AG04449 (cell line): ENCODE measurements around the gene LRRC3C.
"Not testable (repeated sequence)": the region's sequence is repeated elsewhere in the genome, so short reads cannot be mapped to it uniquely, and the experiment has no call there.

Experiments
- CTCF ChIA-PET: fragments of 350-600 bp; formaldehyde crosslinking; extraction: SDS; loops from one replicate; lab custom pipeline; 2021; ENCODE audit warnings: antibody characterized with exemption; lab: Yijun Ruan, JAX
- POLR2A ChIA-PET: fragments of 400-600, 350-600 bp; formaldehyde crosslinking; extraction: SDS; loops from one replicate; lab custom pipeline; 2020; ENCODE audit warnings: antibody characterized with exemption, inconsistent platforms; lab: Yijun Ruan, JAX
- DNase-seq: peaks from one replicate; pipeline ENCODE4 v3.0.0-alpha.2; 2010; ENCODE audit warnings: low read depth, low spot score
- H3K4me3 ChIP-seq: 2 replicates; pipeline ENCODE4 v1.5.1; 2011; ENCODE audit warnings: low read depth, mild to moderate bottlenecking, control low read depth, low read length
- TF ChIP-seq, protein P1 (sequence below): IDR thresholded peaks from one replicate; pipeline ENCODE4 v1.5.1; 2011; ENCODE audit warnings: mild to moderate bottlenecking, moderate library complexity, low read length, control low read depth, inconsistent platforms; ENCODE audit not compliant: insufficient read depth; ENCODE audit errors: missing control alignments

The LRRC3C gene

DNA sequence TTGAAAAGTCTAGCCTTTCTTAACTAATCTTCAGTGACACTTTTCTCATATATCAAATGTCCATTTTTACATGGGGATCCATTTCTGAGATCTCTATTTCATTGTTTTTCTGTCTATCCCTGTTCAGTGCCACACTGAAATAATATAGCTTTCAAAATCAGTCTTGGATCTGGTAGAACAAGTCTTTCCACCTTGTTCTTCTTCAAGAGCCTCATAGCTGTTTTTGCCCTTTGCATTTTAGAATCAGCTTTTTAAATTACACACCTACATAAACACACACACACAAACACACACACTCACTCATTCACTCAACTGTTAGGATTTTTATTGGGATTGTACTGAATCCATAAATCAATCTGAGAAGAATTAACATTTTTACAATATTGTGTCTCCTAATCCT is 28.3 kb upstream of the LRRC3C start:
- DNase-seq = no peak
- POLR2A ChIA-PET = no interaction called here
- H3K4me3 ChIP-seq = no peak overlapping the region
- TF ChIP-seq, protein P1, sequence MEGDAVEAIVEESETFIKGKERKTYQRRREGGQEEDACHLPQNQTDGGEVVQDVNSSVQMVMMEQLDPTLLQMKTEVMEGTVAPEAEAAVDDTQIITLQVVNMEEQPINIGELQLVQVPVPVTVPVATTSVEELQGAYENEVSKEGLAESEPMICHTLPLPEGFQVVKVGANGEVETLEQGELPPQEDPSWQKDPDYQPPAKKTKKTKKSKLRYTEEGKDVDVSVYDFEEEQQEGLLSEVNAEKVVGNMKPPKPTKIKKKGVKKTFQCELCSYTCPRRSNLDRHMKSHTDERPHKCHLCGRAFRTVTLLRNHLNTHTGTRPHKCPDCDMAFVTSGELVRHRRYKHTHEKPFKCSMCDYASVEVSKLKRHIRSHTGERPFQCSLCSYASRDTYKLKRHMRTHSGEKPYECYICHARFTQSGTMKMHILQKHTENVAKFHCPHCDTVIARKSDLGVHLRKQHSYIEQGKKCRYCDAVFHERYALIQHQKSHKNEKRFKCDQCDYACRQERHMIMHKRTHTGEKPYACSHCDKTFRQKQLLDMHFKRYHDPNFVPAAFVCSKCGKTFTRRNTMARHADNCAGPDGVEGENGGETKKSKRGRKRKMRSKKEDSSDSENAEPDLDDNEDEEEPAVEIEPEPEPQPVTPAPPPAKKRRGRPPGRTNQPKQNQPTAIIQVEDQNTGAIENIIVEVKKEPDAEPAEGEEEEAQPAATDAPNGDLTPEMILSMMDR = no peak
- CTCF ChIA-PET = interaction anchor here (1.1 to 1.7 kb wide), 3 partner anchors 15 to 128 kb away, joined by 3 to 5 read pairs (median 3); partner anchors contain the start of gene PSMD3

DNA sequence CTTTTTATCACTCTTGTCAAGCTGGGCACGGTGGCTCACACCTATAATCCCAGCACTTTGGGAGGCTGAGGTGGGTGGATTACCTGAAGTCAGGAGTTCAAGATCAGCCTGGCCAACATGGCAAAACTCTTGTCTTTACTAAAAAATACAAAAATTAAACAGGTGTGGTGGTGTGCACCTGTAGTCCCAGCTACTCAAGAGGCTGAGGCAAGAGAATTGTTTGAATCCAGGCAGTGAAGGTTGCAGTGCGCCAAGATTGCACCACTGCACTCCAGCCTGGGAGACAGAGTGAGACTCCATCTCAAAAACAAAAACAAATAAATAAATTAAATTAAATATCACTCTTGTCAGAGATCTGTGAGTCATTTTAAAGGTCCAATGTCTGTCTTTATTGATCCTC is 25.5 kb upstream of the LRRC3C start:
- H3K4me3 ChIP-seq, POLR2A ChIA-PET, DNase-seq: not testable (repeated sequence)
- CTCF ChIA-PET = interaction anchor here (2.1 kb wide), 1 partner anchor 57 kb away, joined by 4 read pairs; no protein-coding TSS in a partner anchor

DNA sequence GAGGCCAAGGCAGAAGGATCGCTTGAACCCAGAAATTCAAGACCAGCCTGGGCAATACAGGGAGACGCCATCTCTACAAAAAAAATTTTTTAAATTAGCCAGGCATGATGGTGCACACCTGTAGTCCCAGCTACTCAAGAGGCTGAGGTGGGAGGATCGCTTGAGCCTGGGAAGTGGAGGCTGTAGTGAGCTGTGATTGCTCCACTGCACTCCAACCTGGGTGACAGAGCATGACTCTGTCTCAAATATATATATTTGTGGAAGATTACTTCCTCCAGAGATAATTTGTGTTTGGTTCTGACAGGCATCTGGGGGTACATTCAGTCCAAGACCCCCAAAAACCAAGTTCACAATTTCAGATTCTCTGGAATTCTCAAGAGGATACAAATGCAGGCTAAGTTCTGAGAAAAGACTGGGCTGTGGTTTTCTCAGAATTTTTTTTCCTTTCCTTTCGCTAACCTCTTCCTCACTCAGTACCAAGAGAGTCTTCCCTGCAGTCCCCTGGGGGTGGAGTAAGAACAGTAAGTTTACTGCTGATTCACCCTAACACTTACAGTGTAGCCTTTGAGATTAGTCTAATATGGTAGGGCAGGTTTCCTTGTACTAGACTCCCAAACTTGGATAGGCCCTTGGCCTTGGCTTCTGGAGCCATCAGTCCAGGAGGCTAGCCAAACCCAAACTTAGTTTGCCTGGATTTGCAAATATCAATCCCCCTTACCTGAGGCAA is 24.2 kb upstream of the LRRC3C start:
- TF ChIP-seq, protein P1 = no peak
- ChIA-PET POLR2A (no interaction called here), CTCF (interaction anchor here (2.1 kb wide), 1 partner anchor 56 kb away, joined by 4 read pairs; no protein-coding TSS in a partner anchor)
- no peak for DNase-seq
- no peak overlapping the region for H3K4me3 ChIP-seq

DNA sequence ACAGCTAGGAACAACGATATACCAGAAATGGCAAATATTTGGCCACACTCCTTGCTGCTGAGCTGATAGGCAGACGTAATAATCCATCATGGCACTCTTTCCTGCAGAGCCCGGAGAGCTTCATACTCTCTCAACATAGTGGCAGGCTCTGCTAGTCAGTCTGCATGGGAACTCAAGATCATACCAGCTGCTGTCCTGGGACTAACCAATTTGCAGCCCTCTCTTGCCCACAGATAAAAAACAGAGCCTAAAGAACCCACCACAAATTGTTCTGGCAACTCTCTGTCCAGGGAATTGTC is 22.6 kb upstream of the LRRC3C start:
- H3K4me3 ChIP-seq = no peak overlapping the region
- TF ChIP-seq, protein P1 = no peak
- no peak for DNase-seq
- CTCF ChIA-PET = interaction anchor here (1.2 to 1.3 kb wide), 2 partner anchors 31 to 76 kb away, joined by 3 to 6 read pairs; partner anchors contain the start of gene PSMD3
- POLR2A ChIA-PET = interaction anchor here (0.6 kb wide), 2 partner anchors 10 to 246 kb away, joined by 3 read pairs; no protein-coding TSS in a partner anchor

DNA sequence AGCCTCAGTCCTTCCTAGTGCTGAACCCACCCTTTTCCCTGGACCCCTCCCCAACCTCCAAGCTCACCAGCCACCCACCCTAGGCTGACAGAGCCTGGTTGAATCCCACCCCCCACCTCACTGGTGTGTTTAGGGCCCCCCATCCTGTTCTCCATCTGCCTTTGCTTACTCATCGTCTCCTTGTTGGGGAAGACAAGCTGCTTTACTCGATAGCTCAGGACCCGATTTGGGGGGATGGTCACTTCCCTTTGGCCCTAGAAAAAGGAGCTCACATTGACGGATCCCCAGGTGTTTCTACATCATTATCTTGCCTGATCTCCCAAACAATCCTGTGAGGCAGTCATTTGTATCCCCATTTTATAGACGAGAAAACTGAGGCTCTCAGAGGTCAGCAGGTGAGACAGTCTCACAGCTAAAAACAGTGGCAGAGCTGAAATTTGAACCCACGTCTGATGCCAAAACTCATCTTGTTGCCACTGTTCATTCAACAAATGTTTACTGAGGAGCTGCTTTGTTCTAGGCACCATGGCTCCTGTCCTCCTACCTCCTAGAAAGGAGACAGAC is 18.7 kb upstream of the LRRC3C start:
- ChIA-PET POLR2A (interaction anchor here (1.2 kb wide), 1 partner anchor 13 kb away, joined by 3 read pairs; no protein-coding TSS in a partner anchor), CTCF (interaction anchor here (0.8 to 1.9 kb wide), 2 partner anchors 71 to 118 kb away, joined by 3 to 8 read pairs; partner anchors contain the start of gene PSMD3)
- TF ChIP-seq, protein P1 = no peak
- H3K4me3 ChIP-seq = no peak overlapping the region
- DNase-seq = no peak

DNA sequence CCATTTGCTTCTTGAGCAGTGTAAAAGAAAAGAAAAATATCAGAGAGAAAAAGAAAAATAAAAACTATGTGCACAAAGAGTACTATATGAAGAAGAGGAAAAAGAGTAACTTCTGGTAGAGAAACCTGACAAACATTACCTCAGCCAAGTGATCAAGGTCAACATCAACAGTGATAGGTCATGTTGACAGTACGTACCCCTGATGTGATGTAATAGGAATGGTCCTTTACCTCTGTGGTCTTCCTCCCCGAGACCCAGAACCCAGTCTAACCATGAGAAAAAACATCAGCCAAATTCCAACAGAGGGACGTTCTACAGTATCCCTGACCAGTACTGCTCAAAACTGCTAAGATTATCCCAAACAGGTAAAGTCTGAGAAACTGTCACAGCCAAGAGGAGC is 13.5 kb upstream of the LRRC3C start:
- ChIA-PET CTCF (interaction anchor here (1.4 to 1.7 kb wide), 2 partner anchors 45 to 66 kb away, joined by 4 to 9 read pairs; partner anchors contain the start of gene PSMD3), POLR2A (no interaction called here)
- no peak for DNase-seq
- TF ChIP-seq, protein P1 = no peak
- no peak overlapping the region for H3K4me3 ChIP-seq
